A673 (cell line): ENCODE data around the gene CPT1A.

Source experiments
- EZH2 ChIP-seq: fragments of 200-600 bp; sonication (generic); IDR thresholded peaks from 2 replicates; pipeline ENCODE4 v1.6.1; 2017; ENCODE audit warnings: borderline replicate concordance, low read depth, mild to moderate bottlenecking, mixed read lengths, antibody characterized with exemption, low read length; ENCODE audit not compliant: poor library complexity, severe bottlenecking
- TF ChIP-seq, protein P1 (sequence below): fragments of 300-800, 200-600 bp; sonication (generic); conservative IDR thresholded peaks from 2 replicates; pipeline ENCODE4 v1.5.1; 2017; ENCODE audit warnings: low read depth, mild to moderate bottlenecking, antibody characterized with exemption, low read length, moderate library complexity, mixed read lengths

DNA sequence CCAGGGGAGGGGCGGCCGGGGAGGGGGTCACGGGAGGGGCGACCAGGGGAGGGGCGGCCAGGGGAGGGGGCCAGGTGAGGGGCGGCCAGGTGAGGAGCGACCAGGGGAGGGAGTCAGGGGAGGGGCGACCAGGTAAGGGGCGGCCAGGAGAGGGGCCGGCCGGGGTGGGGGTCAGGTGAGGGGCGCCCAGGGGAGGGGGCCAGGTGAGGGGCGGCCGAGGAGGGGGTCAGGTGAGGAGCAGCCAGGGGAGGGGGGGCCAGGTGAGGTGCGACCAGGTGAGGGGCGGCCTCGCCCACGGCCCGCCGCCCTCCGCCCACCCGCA lies 90.8 kb downstream of the CPT1A start:
- TF ChIP-seq, protein P1, sequence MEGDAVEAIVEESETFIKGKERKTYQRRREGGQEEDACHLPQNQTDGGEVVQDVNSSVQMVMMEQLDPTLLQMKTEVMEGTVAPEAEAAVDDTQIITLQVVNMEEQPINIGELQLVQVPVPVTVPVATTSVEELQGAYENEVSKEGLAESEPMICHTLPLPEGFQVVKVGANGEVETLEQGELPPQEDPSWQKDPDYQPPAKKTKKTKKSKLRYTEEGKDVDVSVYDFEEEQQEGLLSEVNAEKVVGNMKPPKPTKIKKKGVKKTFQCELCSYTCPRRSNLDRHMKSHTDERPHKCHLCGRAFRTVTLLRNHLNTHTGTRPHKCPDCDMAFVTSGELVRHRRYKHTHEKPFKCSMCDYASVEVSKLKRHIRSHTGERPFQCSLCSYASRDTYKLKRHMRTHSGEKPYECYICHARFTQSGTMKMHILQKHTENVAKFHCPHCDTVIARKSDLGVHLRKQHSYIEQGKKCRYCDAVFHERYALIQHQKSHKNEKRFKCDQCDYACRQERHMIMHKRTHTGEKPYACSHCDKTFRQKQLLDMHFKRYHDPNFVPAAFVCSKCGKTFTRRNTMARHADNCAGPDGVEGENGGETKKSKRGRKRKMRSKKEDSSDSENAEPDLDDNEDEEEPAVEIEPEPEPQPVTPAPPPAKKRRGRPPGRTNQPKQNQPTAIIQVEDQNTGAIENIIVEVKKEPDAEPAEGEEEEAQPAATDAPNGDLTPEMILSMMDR = no peak
- TF ChIP-seq EZH2 = no peak
